SK-N-MC (cell line): ENCODE data around the gene ZNF2.
"Not testable (repeated sequence)": the region's sequence is repeated elsewhere in the genome, so short reads cannot be mapped to it uniquely, and the experiment has no call there.

Experiments
- EZH2 ChIP-seq: fragments of 200-600 bp; sonication (generic); IDR thresholded peaks from one replicate; pipeline ENCODE4 v1.6.1; 2017; ENCODE audit warnings: antibody characterized with exemption
- FOXP2 ChIP-seq: optimal IDR thresholded peaks from 2 replicates; pipeline ENCODE3; 2011; ENCODE audit warnings: mild to moderate bottlenecking, moderate library complexity; ENCODE audit not compliant: insufficient read depth; ENCODE audit errors: extremely low read length, control extremely low read depth
- POLR2AphosphoS5 ChIP-seq: IDR thresholded peaks from 2 replicates; pipeline ENCODE4 v1.6.1; 2012; ENCODE audit warnings: mild to moderate bottlenecking, low read depth, low read length, borderline replicate concordance

GRCh38 chr2:95192956-95193355, 27.3 kb downstream of the ZNF2 start:
- not testable (repeated sequence) for TF ChIP-seq EZH2, POLR2AphosphoS5, FOXP2
